Activated naive CD4-positive, alpha-beta T cell treated with Interleukin-2 at 50 U/mL for 16 hours (primary cell): Measurements from ENCODE around the gene ACTRT3.
A peak's percentile ranks its signal among the peaks of the same experiment; 100 is the strongest.

ENCODE experiments used
- DNase-seq: peaks from one replicate; pipeline ENCODE4 v3.0.0-alpha.2; 2020

The ACTRT3 gene

DNA sequence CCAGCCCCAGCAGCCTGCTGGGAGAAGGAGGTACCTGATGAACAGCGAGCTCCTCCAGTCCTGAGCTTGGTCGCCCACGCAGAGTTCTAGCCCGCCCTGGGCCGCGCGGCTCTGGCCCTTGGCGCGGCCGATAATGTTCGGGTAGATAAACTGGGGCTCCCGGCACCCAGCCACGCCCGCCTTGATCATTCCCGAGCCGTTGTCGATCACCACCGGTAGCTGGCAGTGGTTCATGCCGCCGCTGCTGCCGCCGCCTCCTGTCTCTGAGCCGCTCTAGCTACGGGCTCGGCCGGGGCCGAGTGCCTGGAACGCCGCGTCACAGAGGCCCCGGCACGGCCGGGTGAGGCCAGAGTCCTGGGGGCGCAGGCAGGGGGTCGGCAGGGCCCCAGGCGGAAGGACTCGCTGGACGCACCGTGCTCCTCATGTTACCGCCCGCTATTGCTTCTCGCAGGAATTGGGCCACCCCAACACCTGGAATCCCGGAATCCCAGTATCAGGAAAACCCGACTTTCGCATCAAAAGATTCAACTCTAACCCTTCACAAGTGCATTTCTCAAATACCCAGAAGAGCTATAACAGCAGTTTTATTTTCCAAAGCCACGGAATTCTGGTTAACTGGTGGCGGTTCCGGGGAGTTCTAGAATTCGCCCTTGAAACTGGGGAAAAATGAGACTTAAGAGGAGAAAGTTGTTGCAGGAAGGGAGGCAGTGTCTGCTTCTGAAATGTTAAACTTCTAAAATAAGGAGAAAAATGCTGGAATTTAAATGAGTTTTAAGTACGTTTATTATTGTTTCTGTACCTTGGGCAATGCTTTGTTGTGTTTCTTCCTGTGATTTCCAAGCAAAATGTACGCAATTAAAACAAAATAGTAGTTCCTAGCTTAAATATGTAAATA lies at the start of gene ACTRT3:
Gene ACTRT3 (minus strand): TSS at position 275 of the 895 bp plus-strand sequence. CDS start 41 bp downstream, at position 234.
- peak; percentile 66 for DNase-seq

DNA sequence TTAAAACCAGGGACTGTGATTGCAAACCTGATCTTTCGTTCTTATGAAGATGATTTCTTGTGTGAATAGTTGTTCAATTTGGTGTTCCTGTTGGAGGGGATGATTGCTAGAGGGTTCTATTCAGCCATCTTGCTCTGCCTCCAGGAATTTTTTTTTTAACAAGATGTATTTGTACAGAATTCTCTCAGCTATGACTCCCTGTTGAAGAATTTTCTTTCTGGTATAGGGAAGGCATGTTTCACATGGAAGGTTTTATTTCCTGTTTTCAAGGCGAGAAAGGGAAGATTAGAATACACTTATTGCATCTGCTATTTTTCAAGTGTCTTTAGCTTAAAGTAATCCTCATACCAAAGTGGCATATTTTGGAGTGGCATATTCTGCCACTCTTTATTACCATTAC lies 49.0 kb upstream of the ACTRT3 start:
- DNase-seq = no peak

GRCh38 chr3:169815590-169816150 lies 46.3 kb upstream of the ACTRT3 start:
- DNase-seq = no peak

GRCh38 chr3:169813757-169814517 lies 44.6 kb upstream of the ACTRT3 start:
- peak; percentile 79 for DNase-seq

GRCh38 chr3:169813278-169813677 lies 43.9 kb upstream of the ACTRT3 start:
- DNase-seq = no peak

DNA sequence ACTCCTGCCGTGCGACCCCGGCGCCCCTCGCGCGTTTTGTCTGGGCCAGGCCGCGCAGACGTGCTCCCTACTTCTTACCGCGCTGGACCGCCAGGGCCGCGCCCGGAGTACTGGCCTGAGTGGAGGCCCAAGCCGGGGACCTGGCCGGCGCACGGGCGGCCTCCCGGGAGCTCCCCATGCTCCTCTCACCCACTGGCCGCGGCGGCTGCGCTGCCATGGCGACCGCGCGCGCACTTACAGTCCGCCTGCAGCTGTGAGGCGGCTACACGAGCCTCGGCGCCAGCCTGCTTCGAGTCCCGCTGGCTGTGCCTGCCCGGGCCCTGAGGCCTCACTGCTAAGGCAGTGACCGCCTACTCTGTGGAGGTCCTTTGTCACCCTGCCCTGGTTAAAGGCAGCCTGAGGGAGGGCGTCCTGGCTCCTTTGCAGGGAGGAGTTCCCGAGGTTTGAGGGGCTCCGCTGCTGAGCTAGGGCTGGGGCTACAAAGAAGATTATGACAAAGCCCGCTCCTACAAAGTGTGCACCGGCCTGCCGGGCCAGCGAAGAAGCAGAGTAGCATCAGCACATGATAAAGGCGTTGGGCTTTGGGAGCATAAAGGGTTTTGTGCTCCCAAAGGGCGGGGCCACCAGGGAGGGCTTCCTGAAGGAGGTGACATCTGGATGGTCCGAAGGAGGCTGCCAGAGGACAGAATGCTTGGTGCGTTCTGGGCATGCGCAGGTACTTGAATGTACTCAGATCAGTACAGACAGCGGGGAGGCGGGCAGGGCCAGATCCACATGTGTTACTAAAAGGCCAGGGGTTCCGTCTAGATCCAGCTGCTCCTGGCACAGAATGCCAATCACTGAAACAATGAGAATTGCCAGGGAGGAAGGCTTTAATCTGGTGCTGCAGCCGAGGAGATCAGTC lies 43.2 kb upstream of the ACTRT3 start, which contains the start of the genes LRRC34 and LRRIQ4:
Gene LRRC34 (minus strand): TSS at position 573 of the 904 bp plus-strand sequence. CDS start 356 bp downstream, at position 217.
Gene LRRIQ4 (plus strand): TSS at position 539 of the 904 bp plus-strand sequence. CDS start 9,052 bp downstream, outside the sequence.
- peak; percentile 69 for DNase-seq

DNA sequence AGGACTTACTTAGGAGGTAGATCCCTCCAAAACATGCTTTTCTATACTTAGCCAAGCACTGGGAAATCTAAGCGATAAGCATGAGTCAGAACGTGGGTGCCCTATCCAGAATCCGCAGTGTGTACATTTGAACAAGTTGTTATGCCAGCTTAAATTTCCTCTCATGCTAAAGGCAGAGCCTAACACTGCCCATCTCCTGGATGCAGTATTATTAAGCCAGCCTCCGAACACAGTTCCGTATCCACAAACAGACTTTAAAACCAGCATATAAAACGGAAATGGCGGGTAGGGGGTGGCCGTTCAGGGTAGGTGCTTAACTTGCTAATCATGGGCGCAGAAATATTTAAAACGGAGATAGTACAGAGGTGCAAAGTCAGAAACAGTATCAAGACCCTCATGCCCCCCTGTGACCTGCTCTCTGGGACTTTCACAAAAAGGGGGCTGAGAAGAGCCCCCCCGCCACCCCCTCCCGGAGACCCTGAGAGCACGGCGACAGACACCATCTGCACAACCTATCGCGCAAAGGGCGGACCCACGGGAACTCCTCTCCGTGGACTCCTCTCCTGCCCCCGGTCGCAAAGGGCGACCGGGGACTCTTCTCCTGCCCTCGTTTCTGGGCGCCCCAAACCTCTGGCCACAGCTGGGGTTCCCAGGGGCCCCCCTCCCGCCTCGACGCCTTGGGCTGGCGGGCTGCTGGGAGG lies 42.4 kb upstream of the ACTRT3 start:
- peak; percentile 6 for DNase-seq

DNA sequence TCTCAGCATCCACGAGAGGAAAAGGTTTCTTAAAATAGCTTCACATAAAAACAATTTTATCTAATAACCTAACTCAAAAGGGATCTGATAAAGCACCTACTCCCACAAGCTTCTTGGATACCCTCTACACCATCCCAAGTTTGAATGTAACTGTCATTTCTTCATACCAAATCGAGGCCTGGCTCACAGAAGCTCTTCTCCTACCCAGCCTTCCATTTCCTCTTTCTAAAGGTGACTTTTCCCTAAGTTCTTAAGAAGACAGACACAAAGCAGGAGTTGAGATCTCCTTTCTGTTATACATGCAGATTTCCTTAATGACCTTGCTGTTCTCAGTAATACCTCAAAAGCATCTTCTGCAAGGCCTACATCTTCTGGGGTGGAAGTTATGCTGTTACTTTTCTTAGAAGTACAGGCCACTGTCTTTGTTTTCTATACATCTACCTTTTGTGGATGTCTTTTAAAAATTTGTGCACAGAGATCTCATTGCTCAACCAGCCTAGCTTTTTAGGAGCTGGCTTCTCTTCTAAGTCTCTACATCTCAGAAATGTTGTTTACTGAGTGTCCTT lies 40.0 kb upstream of the ACTRT3 start:
- DNase-seq = no peak

- no peak for DNase-seq
Observed at GRCh38 chr3:169804681-169805080, 35.3 kb upstream of the ACTRT3 start.

GRCh38 chr3:169792359-169792758 lies 23.0 kb upstream of the ACTRT3 start:
- DNase-seq = no peak

- DNase-seq = no peak
Observed at GRCh38 chr3:169790687-169791429, 21.5 kb upstream of the ACTRT3 start.

GRCh38 chr3:169790219-169790618 lies 20.9 kb upstream of the ACTRT3 start:
- DNase-seq = no peak

- DNase-seq = no peak
Observed at GRCh38 chr3:169787791-169788190, 18.4 kb upstream of the ACTRT3 start.

- DNase-seq = no peak
Observed at GRCh38 chr3:169787120-169787519, 17.8 kb upstream of the ACTRT3 start.

- no peak for DNase-seq
Observed at GRCh38 chr3:169781209-169781855, 12.0 kb upstream of the ACTRT3 start.

GRCh38 chr3:169780742-169781141 lies 11.4 kb upstream of the ACTRT3 start:
- DNase-seq = no peak

GRCh38 chr3:169777822-169778221 lies 8.5 kb upstream of the ACTRT3 start:
- no peak for DNase-seq

GRCh38 chr3:169774186-169774585 lies 4.8 kb upstream of the ACTRT3 start:
- no peak for DNase-seq

GRCh38 chr3:169772897-169773816 lies 3.8 kb upstream of the ACTRT3 start, which contains the start of gene MYNN:
Gene MYNN, plus strand, starts transcription at chr3:169773396. Its CDS starts 900 bp downstream, at chr3:169774296.
- peak; percentile 93 for DNase-seq
